ENCODE data around the gene MILR1. TPM values are rescaled to one million over a fixed set of nuclear protein-coding genes. Genes with fewer than 3 reads are reported as not detected.

The MILR1 gene
- total and polyA plus RNA-seq, 2 donors (not counting 3 experiments of a cell fraction or from before 2014, with no cell fraction given), result 1.2 to 17.8 TPM

GRCh38 chr17:64455993-64456885 lies 7.3 kb downstream of the MILR1 start:
- H3K4me3 ChIP-seq (replicated peaks in 1 of 3; ENCODE audit: insufficient read depth in 1 of 3, low read depth in 1 of 3, low read length in 3 of 3), result no peak overlapping the region
- FAIRE-seq (no peak), DNase-seq (ENCODE audit: low read depth, low spot score) (no peak)
- H3K9me3 ChIP-seq (replicated peaks; ENCODE audit: control insufficient read depth, insufficient read depth, low read length), result no peaks in the 10 kb centered on the region
- no peak overlapping the region for H2AFZ ChIP-seq (ENCODE audit: low read depth, low read length)
- H3K27ac ChIP-seq (ENCODE audit: insufficient read depth, low read depth, low read length), result no peak overlapping the region
- no peaks in the 10 kb centered on the region for H3K27me3 ChIP-seq (ENCODE audit: control insufficient read depth in 2 of 2, insufficient read depth in 2 of 2, low read length in 2 of 2)
- no peak for TF ChIP-seq MAX (IDR thresholded peaks at IDR 0.05; ENCODE audit: insufficient read depth, insufficient read length)
- no peak for TF ChIP-seq EZH2 (IDR thresholded peaks at IDR 0.05; ENCODE audit: borderline replicate concordance, low read depth, low read length, severe bottlenecking)
- no peak for TF ChIP-seq FOS (IDR thresholded peaks at IDR 0.05; ENCODE audit: borderline replicate concordance, insufficient read depth, low read length)
- no peak for TF ChIP-seq GATA2 (IDR thresholded peaks at IDR 0.05; ENCODE audit: insufficient read depth, insufficient read length, low read depth, low read length)
- no peak for TF ChIP-seq POLR2AphosphoS5 (IDR thresholded peaks at IDR 0.05; ENCODE audit: insufficient read depth, low read depth, low read length)
- no peak for TF ChIP-seq CTCF (IDR thresholded peaks at IDR 0.05; ENCODE audit: extremely low read depth in 1 of 2, insufficient read depth in 1 of 2, low read depth in 1 of 2, low read length in 2 of 2)
- no peak for TF ChIP-seq JUN (IDR thresholded peaks at IDR 0.05; ENCODE audit: borderline replicate concordance, insufficient read depth, insufficient read length, low read depth)
- no peak for TF ChIP-seq MYC (IDR thresholded peaks at IDR 0.05; ENCODE audit: low read depth, low read length)
- no peak for TF ChIP-seq POLR2A (IDR thresholded peaks at IDR 0.05; ENCODE audit: low read depth, low read length)
- H3K9me1 ChIP-seq (replicated peaks; ENCODE audit: control insufficient read depth, extremely low read depth, insufficient read depth, low read length), result no peaks in the 10 kb centered on the region
- no peak overlapping the region for H3K4me2 ChIP-seq (ENCODE audit: insufficient read depth, low read length)
- H4K20me1 ChIP-seq (replicated peaks; ENCODE audit: control insufficient read depth, extremely low read depth, insufficient read depth, low read length), result no peaks in the 10 kb centered on the region
- BruUV-seq (replicated peaks), result no TSS peak
- CTCF ChIA-PET, result interaction anchor here (1.2 kb wide), 1 partner anchor 35 kb away, joined by 4 read pairs; no protein-coding TSS in a partner anchor
- no peak overlapping the region for H3K9ac ChIP-seq (replicated peaks; ENCODE audit: extremely low read depth, insufficient read depth, low read length)
- H3K36me3 ChIP-seq (ENCODE audit: control insufficient read depth in 2 of 2, extremely low read depth in 1 of 2, insufficient read depth in 2 of 2, low read length in 2 of 2), result peaks cover 0 to 3% of the 10 kb centered on the region in 2 experiments
- dilution Hi-C loops (cut with MboI; ENCODE audit: extremely low pct_ligation_motif_present, low sequenced_read_pairs), result no loop called here
- H3K79me2 ChIP-seq (ENCODE audit: control insufficient read depth, insufficient read depth, low read length), result no peaks in the 10 kb centered on the region
- H3K4me1 ChIP-seq (ENCODE audit: control insufficient read depth, extremely low read depth, insufficient read depth, low read length), result peaks cover 6% of the 10 kb centered on the region
- intact Hi-C loops (cut with micrococcal nuclease), result no loop called here
- POLR2A ChIA-PET, result no interaction called here

Data from endothelial cell of umbilical vein (primary cell).